Mucosa of descending colon (tissue), 3 donors: ENCODE data around the gene ABHD16A. TPM values are rescaled to one million over a fixed set of nuclear protein-coding genes. Genes with fewer than 3 reads are reported as not detected.

ENCODE experiments used
- ATAC-seq: fragments of 200-7000 bp; cut with Tn5 transposase; one replicate; pipeline ENCODE4 v1.9.1; 2020; ENCODE audit warnings: mild to moderate bottlenecking, moderate library complexity
- DNase-seq, 3 donors: peaks; one replicate each; pipeline ENCODE4 v3.0.0-alpha.2; 2020
- H3K36me3 ChIP-seq: fragments of 200-600 bp; one replicate; pipeline ENCODE4 v1.8.0; 2021; ENCODE audit warnings: low read depth, mild to moderate bottlenecking
- H3K4me1 ChIP-seq: fragments of 200-600 bp; one replicate; pipeline ENCODE4 v1.8.0; 2021; ENCODE audit warnings: low read depth, mild to moderate bottlenecking
- H3K4me3 ChIP-seq: fragments of 200-600 bp; one replicate; pipeline ENCODE4 v1.8.0; 2021; ENCODE audit warnings: mild to moderate bottlenecking
- H3K9me3 ChIP-seq: fragments of 200-600 bp; one replicate; pipeline ENCODE4 v1.8.0; 2021; ENCODE audit warnings: mild to moderate bottlenecking
- intact Hi-C, 2 donors: fragments of 100-400 bp; cut with DNase I in 1 of 2; cut with micrococcal nuclease in 1 of 2; formaldehyde crosslinking; loops; one replicate each; pipeline versions ENCODE4 v1.11.0 to v1.11.1; 2022; cut with DNase I, micrococcal nuclease
- total RNA-seq, 3 donors: library from RNA; stranded (reverse); fragmentation: NEBNext Ultra II Directional in 2 of 3; extraction: Animal tissue kit (Norgen Biotek cat#: 25700) in 2 of 3; gene quantifications; one replicate each; pipeline versions ENCODE4 v1.2.1 to v1.2.4, GENCODE V29; 2021 to 2023
- TF ChIP-seq, protein P1 (sequence below): fragments of 200-600 bp; IDR thresholded peaks from one replicate; pipeline ENCODE4 v1.8.0; 2022; ENCODE audit warnings: antibody characterized with exemption, mild to moderate bottlenecking
- donor health status: DM: no; HTN: no; CAD: no; lungs with moderate emphysema.
- donor health status: DM: no; HTN: no; CAD: no.
- donor health status: DM: no; HTN: yes; CAD: no.

ABHD16A gene
- total RNA-seq, 3 donors from 2014 or later = 55.3 to 69.4 (median 68.4) TPM

DNA sequence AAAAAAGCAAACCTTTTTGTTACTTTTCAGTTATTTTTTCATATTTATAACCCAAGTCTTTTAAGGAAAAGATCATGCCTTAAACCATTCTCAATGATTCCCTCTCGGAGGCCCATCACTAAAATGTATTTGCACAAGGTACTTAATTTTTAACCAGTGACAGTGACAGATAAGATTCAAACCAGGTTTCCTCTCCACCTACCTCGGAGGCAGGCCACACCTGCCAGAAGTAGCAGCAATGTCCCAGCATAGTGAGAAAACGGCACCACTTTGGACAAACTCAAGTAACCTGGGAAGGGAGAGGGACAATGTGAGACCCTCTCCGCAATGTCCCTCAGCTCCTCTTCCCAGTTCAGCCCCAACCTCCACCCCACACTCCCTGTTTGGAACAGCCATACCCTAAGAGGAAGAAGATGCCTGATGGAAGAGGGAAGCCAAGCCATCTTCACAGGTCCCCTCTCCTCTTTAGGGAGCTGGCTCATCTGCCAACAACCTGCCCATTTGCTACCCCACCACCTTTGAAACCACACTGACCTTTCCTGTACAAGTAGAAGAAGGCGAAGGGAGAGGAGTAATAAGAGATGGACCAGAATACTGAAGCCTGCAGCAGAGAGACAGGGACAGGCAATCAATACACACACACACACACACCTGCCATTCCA is 2.3 kb downstream of the ABHD16A start:
- intact Hi-C loops = no loop called here

DNA sequence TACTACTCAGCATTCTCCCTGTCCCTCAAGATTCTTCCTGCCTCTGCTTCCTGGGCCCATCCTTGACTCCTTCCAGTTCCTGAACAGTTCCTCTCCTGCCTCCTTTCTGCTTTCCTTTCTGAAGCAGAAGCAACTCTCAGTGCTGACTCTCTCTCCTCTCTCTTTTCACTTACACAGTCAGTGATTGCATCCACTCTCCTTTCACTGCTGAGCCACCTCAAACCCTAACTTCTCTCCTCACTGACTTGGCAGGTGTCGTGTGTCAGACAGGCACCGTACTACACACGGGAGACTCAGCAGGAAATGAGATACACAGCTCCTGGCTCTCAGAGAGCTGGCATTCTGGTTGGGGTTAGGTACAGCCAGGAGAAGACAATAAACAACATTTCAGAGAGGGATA is 5.6 kb downstream of the ABHD16A start:
- no peaks in the 10 kb centered on the region for H3K9me3 ChIP-seq
- intact Hi-C loops = no loop called here
- no peaks in the 10 kb centered on the region for H3K36me3 ChIP-seq
- peaks cover 16% of the 10 kb centered on the region for H3K4me1 ChIP-seq
- no peak overlapping the region for H3K4me3 ChIP-seq
- DNase-seq (no peak), ATAC-seq (no peak)
- TF ChIP-seq, protein P1, sequence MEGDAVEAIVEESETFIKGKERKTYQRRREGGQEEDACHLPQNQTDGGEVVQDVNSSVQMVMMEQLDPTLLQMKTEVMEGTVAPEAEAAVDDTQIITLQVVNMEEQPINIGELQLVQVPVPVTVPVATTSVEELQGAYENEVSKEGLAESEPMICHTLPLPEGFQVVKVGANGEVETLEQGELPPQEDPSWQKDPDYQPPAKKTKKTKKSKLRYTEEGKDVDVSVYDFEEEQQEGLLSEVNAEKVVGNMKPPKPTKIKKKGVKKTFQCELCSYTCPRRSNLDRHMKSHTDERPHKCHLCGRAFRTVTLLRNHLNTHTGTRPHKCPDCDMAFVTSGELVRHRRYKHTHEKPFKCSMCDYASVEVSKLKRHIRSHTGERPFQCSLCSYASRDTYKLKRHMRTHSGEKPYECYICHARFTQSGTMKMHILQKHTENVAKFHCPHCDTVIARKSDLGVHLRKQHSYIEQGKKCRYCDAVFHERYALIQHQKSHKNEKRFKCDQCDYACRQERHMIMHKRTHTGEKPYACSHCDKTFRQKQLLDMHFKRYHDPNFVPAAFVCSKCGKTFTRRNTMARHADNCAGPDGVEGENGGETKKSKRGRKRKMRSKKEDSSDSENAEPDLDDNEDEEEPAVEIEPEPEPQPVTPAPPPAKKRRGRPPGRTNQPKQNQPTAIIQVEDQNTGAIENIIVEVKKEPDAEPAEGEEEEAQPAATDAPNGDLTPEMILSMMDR = no peak

More for the DNA sequence above, 2.3 kb downstream of the ABHD16A start:
- Histone ChIP-seq H3K4me3 (no peak overlapping the region), H3K9me3 (no peaks in the 10 kb centered on the region), H3K4me1 (peaks cover 20% of the 10 kb centered on the region), H3K36me3 (no peaks in the 10 kb centered on the region)
- DNase-seq (no peak), ATAC-seq (no peak)
- TF ChIP-seq, protein P1 = no peak

DNA sequence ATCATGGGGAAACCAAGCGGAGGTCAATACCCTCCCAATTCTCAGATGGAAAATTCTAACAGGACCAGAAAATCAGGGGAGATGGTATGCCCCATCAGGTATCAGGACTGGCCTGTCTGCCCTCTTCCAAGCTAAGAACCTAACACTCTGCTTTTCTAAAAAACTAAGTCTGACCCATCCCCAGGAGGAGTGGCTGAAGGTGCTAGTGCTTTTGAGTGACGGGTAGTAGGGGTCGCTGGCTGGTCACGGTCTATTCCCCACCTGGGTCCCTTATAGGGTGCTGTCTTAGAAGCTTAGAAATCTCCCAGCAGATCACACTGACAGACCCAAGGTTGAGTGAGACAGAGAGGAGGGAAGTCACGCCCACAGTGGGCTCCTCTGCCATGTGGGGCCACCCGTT is 9.6 kb downstream of the ABHD16A start:
- Histone ChIP-seq H3K4me3 (no peak overlapping the region), H3K9me3 (no peaks in the 10 kb centered on the region), H3K36me3 (peaks cover 5% of the 10 kb centered on the region), H3K4me1 (no peaks in the 10 kb centered on the region)
- intact Hi-C loops = no loop called here
- TF ChIP-seq, protein P1 = no peak
- ATAC-seq = no peak
- no peak for DNase-seq

DNA sequence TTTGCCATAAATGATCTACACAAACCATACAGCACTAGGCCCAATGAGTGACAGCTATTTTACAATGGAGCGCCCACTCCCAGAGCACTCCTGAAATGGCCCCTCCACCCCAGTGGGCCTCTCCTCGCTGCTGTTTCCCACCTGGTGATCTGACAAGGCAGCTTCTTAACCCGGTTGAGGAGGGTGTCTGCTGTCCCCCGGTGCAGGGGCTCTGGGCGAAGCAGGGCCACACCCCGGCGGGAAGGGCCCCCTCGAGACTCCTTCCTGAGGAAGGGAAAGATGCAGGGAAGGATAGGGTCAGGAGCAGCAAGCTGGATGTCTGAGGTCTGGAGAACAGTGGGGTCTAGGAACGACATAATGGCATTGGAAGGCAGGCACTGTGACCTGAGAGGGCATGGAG is 10.2 kb downstream of the ABHD16A start:
- no peak overlapping the region for H3K4me3 ChIP-seq
- H3K36me3 ChIP-seq = peaks cover 6% of the 10 kb centered on the region
- no peaks in the 10 kb centered on the region for H3K9me3 ChIP-seq
- intact Hi-C loops = no loop called here
- no peaks in the 10 kb centered on the region for H3K4me1 ChIP-seq
- ATAC-seq (no peak), DNase-seq (no peak)
- TF ChIP-seq, protein P1 = no peak

DNA sequence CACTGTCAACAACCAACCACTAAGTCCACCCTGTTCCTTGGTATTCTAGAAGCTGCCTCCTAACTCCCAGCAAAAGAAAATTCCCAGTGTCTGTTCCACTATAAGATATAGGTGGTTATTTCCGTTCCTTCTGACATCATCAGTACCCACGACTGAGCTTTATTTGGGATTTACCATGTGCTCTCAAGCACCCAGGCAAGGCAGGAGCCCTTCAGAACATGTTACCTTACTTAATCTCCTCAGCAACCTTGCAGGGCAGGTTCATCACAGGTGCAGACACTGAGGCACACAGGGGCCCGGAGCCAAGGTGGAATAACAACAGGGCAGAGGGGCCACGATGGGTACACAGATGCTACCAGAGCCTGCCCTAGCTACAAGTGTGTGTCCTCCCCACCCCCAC is 10.8 kb downstream of the ABHD16A start:
- H3K36me3 ChIP-seq = peaks cover 7% of the 10 kb centered on the region
- TF ChIP-seq, protein P1 = no peak
- ATAC-seq = no peak
- H3K9me3 ChIP-seq = no peaks in the 10 kb centered on the region
- no peak for DNase-seq
- intact Hi-C loops = no loop called here
- H3K4me3 ChIP-seq = no peak overlapping the region
- no peaks in the 10 kb centered on the region for H3K4me1 ChIP-seq
